ENCODE measurements around the gene UQCC5.

DNA sequence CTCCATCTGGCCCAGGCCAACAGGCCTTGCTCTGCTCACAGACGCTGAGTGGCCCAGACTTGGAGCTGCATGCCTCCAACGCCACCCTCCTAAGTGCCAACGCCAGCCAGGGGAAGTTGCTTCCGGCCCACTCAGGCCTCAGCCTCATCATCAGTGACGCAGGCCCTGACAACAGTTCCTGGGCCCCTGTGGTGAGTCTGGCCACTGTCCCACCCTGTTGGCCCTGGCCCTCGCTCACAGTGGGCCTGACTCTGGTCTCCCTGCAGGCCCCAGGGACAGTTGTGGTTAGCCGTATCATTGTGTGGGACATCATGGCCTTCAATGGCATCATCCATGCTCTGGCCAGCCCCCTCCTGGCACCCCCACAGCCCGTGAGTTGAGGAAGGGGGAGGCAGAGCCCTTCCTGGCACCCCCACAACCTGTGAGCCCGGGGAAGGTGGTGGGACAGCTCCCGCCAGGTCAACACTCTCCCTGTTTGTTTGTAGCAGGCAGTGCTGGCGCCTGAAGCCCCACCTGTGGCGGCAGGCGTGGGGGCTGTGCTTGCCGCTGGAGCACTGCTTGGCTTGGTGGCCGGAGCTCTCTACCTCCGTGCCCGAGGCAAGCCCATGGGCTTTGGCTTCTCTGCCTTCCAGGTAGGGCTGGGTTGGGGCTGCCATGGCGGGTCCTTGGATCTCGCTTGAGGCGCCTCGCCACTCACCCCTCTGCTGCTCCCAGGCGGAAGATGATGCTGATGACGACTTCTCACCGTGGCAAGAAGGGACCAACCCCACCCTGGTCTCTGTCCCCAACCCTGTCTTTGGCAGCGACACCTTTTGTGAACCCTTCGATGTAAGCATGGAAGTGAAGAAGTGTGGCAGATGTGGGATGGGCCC, 12.8 kb upstream of the UQCC5 start:
- TF ChIP-seq, protein P1, sequence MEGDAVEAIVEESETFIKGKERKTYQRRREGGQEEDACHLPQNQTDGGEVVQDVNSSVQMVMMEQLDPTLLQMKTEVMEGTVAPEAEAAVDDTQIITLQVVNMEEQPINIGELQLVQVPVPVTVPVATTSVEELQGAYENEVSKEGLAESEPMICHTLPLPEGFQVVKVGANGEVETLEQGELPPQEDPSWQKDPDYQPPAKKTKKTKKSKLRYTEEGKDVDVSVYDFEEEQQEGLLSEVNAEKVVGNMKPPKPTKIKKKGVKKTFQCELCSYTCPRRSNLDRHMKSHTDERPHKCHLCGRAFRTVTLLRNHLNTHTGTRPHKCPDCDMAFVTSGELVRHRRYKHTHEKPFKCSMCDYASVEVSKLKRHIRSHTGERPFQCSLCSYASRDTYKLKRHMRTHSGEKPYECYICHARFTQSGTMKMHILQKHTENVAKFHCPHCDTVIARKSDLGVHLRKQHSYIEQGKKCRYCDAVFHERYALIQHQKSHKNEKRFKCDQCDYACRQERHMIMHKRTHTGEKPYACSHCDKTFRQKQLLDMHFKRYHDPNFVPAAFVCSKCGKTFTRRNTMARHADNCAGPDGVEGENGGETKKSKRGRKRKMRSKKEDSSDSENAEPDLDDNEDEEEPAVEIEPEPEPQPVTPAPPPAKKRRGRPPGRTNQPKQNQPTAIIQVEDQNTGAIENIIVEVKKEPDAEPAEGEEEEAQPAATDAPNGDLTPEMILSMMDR (conservative IDR thresholded peaks at IDR 0.05; ENCODE audit: low read depth, low read length) = no peak
- no peak for TF ChIP-seq EZH2 (IDR thresholded peaks at IDR 0.05; ENCODE audit: borderline replicate concordance, low read depth, low read length, poor library complexity, severe bottlenecking)

Measured in A673 (cell line).